IPS DF 6.9 (cell line): Measurements from ENCODE around the gene PHACTR4.

Source experiments
- DNase-seq: peaks from one replicate; pipeline ENCODE4 v3.0.0-alpha.2; 2013; ENCODE audit warnings: low read depth, low spot score
- H3K27ac ChIP-seq: one replicate; pipeline ENCODE4 v1.5.1; 2013; ENCODE audit warnings: low read length, control low read depth
- H3K27me3 ChIP-seq: 2 replicates; pipeline ENCODE4 v1.6.1; 2013; ENCODE audit warnings: mild to moderate bottlenecking, low read length; ENCODE audit not compliant: control insufficient read depth, insufficient read depth
- H3K36me3 ChIP-seq: 2 replicates; pipeline ENCODE4 v1.6.1; 2013; ENCODE audit warnings: low read length; ENCODE audit not compliant: control insufficient read depth, insufficient read depth
- H3K4me1 ChIP-seq: 2 replicates; pipeline ENCODE4 v1.6.1; 2013; ENCODE audit warnings: low read length; ENCODE audit not compliant: control insufficient read depth, insufficient read depth
- H3K4me3 ChIP-seq: 2 replicates; pipeline ENCODE4 v1.5.1; 2013; ENCODE audit warnings: mild to moderate bottlenecking, low read length
- H3K9me3 ChIP-seq: 2 replicates; pipeline ENCODE4 v1.6.1; 2013; ENCODE audit warnings: low read length, inconsistent platforms; ENCODE audit not compliant: control insufficient read depth, insufficient read depth
- WGBS: extraction: QIAGEN DNeasy Blood & Tissue Kit; methylation state at CpG from one replicate; pipeline ENCODE4 v1.1.7; 2013; ENCODE audit warnings: mixed read lengths, missing lambda C conversion rate; ENCODE audit not compliant: insufficient read length, insufficient coverage; 5-methylcytosine and 5-hydroxymethylcytosine counted together

Gene PHACTR4

GRCh38 chr1:28395181-28395580 lies 25.6 kb downstream of the PHACTR4 start:
- H3K4me1 ChIP-seq = no peaks in the 10 kb centered on the region
- H3K36me3 ChIP-seq = no peaks in the 10 kb centered on the region
- no peaks in the 10 kb centered on the region for H3K27me3 ChIP-seq
- WGBS = no CpG with 5 or more reads among the region's 4 CpGs
- H3K9me3 ChIP-seq = no peaks in the 10 kb centered on the region
- no peak overlapping the region for H3K4me3 ChIP-seq
- DNase-seq = no peak
- H3K27ac ChIP-seq = no peak overlapping the region

DNA sequence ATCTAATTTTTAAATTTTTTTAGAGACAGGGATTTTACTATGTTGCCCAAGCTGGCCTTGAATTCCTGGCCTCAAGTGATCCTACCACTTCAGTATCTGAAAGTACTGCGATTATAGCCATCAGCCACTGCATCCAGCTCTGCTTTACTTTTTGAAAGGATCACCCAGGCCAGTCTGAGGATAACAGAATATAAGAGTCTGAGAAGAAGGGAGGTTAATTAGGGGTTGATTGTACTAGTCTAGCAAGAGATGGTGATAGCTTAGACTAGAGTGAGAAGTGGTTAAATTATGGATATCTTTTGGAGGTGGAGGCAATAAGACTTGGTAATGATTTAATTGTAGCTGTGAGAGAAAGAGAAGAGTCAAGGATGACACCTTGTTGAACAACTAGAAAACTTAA lies 32.2 kb downstream of the PHACTR4 start:
- Histone ChIP-seq H3K27ac (no peak overlapping the region), H3K4me1 (no peaks in the 10 kb centered on the region), H3K4me3 (no peak overlapping the region), H3K27me3 (no peaks in the 10 kb centered on the region), H3K36me3 (no peaks in the 10 kb centered on the region), H3K9me3 (no peaks in the 10 kb centered on the region)
- WGBS = no CpG with 5 or more reads among the region's 1 CpG
- DNase-seq = no peak

DNA sequence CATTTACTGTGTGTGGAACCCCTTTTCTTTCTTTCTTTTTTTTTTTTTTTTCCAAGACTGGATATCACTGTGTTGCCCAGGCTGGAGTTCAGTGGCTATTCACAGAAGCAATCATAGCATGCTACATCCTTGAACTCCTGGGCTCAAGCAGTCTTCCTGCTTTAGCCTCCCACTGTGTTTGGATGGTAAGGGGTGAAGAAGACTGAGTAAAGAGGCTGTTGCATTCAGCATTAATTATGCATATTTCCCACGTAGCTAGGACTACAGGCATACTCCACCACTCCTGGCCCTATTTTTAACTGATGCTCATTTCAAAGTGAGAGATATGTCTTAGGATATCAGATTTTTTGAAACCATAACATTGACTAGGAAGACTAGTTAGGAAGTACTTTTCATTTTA lies 39.5 kb downstream of the PHACTR4 start:
- Histone ChIP-seq H3K27me3 (no peaks in the 10 kb centered on the region), H3K9me3 (no peaks in the 10 kb centered on the region), H3K4me3 (no peak overlapping the region), H3K27ac (no peak overlapping the region), H3K4me1 (no peaks in the 10 kb centered on the region; the same call in 1 of the 2 replicates), H3K36me3 (no peaks in the 10 kb centered on the region)
- no peak for DNase-seq
- WGBS = no CpG with 5 or more reads among the region's 1 CpG

GRCh38 chr1:28411656-28412055 lies 42.1 kb downstream of the PHACTR4 start:
- DNase-seq = no peak
- Histone ChIP-seq H3K27me3 (no peaks in the 10 kb centered on the region), H3K27ac (no peak overlapping the region), H3K9me3 (no peaks in the 10 kb centered on the region), H3K4me3 (no peak overlapping the region), H3K36me3 (no peaks in the 10 kb centered on the region), H3K4me1 (no peaks in the 10 kb centered on the region; the same call in 1 of the 2 replicates)
- WGBS = 100% methylated on average over 3 of the region's 5 CpGs

- H3K27ac ChIP-seq = no peak overlapping the region
- H3K4me3 ChIP-seq = no peak overlapping the region
- H3K27me3 ChIP-seq = no peaks in the 10 kb centered on the region
- no peaks in the 10 kb centered on the region for H3K36me3 ChIP-seq
- no peaks in the 10 kb centered on the region for H3K9me3 ChIP-seq
- no CpG with 5 or more reads among the region's 3 CpGs for WGBS
- DNase-seq = no peak
- no peaks in the 10 kb centered on the region; the same call in 1 of the 2 replicates for H3K4me1 ChIP-seq
Observed at GRCh38 chr1:28412731-28413130, 43.2 kb downstream of the PHACTR4 start.

DNA sequence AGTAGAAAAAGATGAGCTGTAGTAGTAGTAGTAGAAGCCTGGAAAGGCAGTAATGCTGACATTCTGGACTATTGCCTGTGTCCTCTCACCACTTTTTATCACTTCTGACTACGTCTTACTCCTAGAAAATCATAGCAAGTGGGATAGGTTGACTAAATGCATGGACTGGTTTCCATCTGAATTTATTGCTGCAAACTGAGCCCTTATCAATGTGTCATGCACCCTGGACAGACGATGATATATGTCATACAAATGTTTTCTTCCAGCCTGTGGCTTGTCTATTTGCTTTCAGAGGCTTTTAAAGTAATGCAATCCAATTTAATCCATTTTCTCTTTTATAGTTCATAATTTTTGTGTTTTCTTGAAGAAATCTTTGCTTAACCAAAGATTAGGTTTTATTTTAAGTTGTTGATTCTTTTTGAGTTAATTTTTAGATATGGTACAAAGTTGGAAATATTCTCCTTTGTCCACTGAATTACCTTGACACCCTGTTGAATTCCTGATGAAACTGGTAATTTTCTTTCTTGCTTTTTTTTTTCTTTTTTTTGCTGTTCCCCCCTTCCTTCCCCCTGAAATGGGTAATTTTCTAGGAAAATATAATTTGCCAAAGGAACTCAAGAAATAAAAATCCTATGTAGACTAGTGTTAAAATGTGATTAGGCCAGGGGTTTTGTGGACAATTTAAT lies 47.1 kb downstream of the PHACTR4 start:
- no peak for DNase-seq
- Histone ChIP-seq H3K9me3 (no peaks in the 10 kb centered on the region), H3K27me3 (no peaks in the 10 kb centered on the region), H3K36me3 (no peaks in the 10 kb centered on the region), H3K27ac (no peak overlapping the region), H3K4me3 (no peak overlapping the region), H3K4me1 (peaks cover 2% of the 10 kb centered on the region)
- WGBS = no CpG with 5 or more reads among the region's 2 CpGs

DNA sequence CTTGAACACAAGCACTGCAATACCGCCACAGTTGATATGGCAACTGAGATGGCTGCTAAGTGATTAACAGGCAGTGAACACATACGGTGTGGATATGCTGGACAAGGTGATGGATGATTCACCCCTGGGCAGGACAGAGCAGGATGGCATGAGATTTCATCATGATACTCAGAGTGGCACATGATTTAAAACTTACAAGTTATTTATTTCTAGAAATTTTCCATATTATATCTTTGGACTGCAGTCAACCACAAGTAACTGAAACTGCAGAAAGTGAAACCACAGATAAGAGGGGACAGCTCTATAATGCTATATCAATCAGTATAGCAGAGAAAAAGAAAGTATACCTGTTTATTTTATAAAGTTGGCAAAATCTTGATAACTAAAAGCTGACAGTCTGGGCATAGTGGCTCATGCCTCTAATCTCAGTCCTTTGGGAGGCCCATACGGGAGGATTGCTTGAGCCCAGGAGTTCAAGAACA lies 47.9 kb downstream of the PHACTR4 start:
- no CpG with 5 or more reads among the region's 3 CpGs for WGBS
- Histone ChIP-seq H3K27me3 (no peaks in the 10 kb centered on the region), H3K27ac (no peak overlapping the region), H3K4me1 (peaks cover 2% of the 10 kb centered on the region), H3K36me3 (no peaks in the 10 kb centered on the region), H3K4me3 (no peak overlapping the region), H3K9me3 (no peaks in the 10 kb centered on the region)
- DNase-seq = no peak

- WGBS = no CpG with 5 or more reads among the region's 4 CpGs
- DNase-seq = no peak
- Histone ChIP-seq H3K36me3 (no peaks in the 10 kb centered on the region), H3K4me1 (peaks cover 2% of the 10 kb centered on the region), H3K9me3 (no peaks in the 10 kb centered on the region), H3K27ac (no peak overlapping the region), H3K27me3 (no peaks in the 10 kb centered on the region), H3K4me3 (no peak overlapping the region)
Observed at GRCh38 chr1:28417926-28418637, 48.5 kb downstream of the PHACTR4 start.

DNA sequence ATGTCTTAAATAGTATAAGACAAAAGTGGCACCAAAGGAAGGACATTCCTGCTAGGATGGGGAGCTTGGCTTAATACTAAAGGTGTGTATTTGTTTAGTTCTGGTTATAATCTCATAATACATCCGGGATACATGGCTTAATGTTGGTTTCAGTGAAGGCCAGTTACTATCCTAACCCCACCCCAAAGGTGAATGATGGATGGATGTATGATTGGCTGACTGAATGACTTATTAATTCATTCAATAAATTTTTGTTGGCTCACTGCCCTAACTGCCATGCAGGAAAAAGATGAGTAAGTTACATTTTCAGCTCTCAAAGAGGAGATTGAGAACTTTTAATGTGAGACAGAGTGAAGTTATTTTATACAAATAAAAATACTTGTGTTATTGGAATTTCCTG lies 52.2 kb downstream of the PHACTR4 start:
- Histone ChIP-seq H3K27me3 (no peaks in the 10 kb centered on the region), H3K36me3 (no peaks in the 10 kb centered on the region), H3K9me3 (no peaks in the 10 kb centered on the region), H3K27ac (no peak overlapping the region), H3K4me3 (no peak overlapping the region), H3K4me1 (peaks cover 2% of the 10 kb centered on the region; the same call in 1 of the 2 replicates)
- no peak for DNase-seq
- WGBS = no CpG with 5 or more reads among the region's 1 CpG

DNA sequence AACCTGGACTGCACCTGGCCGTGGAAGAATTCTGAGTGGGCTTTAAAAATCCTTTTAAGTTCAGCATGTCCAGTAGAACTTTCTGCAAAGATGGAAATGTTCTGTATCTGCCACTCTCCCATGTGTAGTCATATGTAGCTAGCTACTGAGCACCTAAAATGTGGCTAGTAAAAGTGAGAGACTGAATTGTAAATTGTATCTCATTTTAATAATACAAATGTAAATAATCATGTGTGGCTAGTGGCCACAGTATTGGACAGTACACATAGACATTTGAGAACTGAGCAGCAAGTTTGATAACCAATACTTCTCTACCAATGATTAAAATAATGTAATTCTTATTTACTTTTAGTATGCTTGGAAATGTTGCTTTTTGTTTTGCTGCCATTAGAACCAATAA lies 57.3 kb downstream of the PHACTR4 start:
- WGBS = no CpG with 5 or more reads among the region's 1 CpG

More for the DNA sequence above, 57.3 kb downstream of the PHACTR4 start:
- Histone ChIP-seq H3K27ac (no peak overlapping the region), H3K27me3 (no peaks in the 10 kb centered on the region), H3K36me3 (no peaks in the 10 kb centered on the region), H3K4me1 (no peaks in the 10 kb centered on the region), H3K9me3 (no peaks in the 10 kb centered on the region), H3K4me3 (no peak overlapping the region)
- DNase-seq = no peak
